Esophagus (tissue), 2 donors: Measurements from ENCODE around the gene SEMA3G. TPM values are rescaled to one million over a fixed set of nuclear protein-coding genes. Genes with fewer than 3 reads are reported as not detected.

Experiments used
- H3K27ac ChIP-seq, 2 donors: one replicate each; pipeline ENCODE4 v1.5.1; 2013; ENCODE audit warnings: low read depth in 2 of 2, mild to moderate bottlenecking in 2 of 2, inconsistent platforms in 1 of 2, low read length in 1 of 2, moderate library complexity in 1 of 2
- H3K27me3 ChIP-seq, 2 donors: one replicate each; pipeline ENCODE4 v1.6.1; 2013; ENCODE audit warnings: low read length in 2 of 2, control low read depth in 1 of 2, mild to moderate bottlenecking in 1 of 2; ENCODE audit not compliant: insufficient read depth in 2 of 2, control insufficient read depth in 1 of 2
- H3K36me3 ChIP-seq, 2 donors: one replicate each; pipeline ENCODE4 v1.6.1; 2013; ENCODE audit warnings: low read length in 1 of 2; ENCODE audit not compliant: control insufficient read depth in 2 of 2, insufficient read depth in 2 of 2
- H3K4me1 ChIP-seq, 2 donors: one replicate each; pipeline ENCODE4 v1.6.1; 2013; ENCODE audit warnings: low read length in 1 of 2; ENCODE audit not compliant: control insufficient read depth in 2 of 2, insufficient read depth in 2 of 2
- H3K4me3 ChIP-seq, 2 donors: one replicate each; pipeline ENCODE4 v1.5.1; 2013; ENCODE audit warnings: low read length in 2 of 2, mild to moderate bottlenecking in 2 of 2, low read depth in 1 of 2, moderate library complexity in 1 of 2
- H3K9me3 ChIP-seq, 2 donors: one replicate each; pipeline ENCODE4 v1.6.1; 2013; ENCODE audit warnings: mild to moderate bottlenecking in 2 of 2, low read depth in 1 of 2, low read length in 1 of 2, moderate library complexity in 1 of 2; ENCODE audit not compliant: control insufficient read depth in 2 of 2, insufficient read depth in 1 of 2
- WGBS, 2 donors: extraction: QIAGEN DNeasy Blood & Tissue Kit; methylation state at CpG; one replicate each; pipeline ENCODE4 v1.1.7; 2013; 5-methylcytosine and 5-hydroxymethylcytosine counted together
- polyA plus RNA-seq, 2 donors: library from polyadenylated mRNA; stranded (reverse); fragments of 200-250 nt; gene quantifications; one replicate each; pipeline ENCODE4 v1.2.3, GENCODE V29; 2013
- donor health status: healthy with polysubstance abuse.
- donor health status: Bipolar disorder and iron deficiency.

SEMA3G gene
- polyA plus RNA-seq, 2 donors = 1.3 to 1.7 TPM

DNA sequence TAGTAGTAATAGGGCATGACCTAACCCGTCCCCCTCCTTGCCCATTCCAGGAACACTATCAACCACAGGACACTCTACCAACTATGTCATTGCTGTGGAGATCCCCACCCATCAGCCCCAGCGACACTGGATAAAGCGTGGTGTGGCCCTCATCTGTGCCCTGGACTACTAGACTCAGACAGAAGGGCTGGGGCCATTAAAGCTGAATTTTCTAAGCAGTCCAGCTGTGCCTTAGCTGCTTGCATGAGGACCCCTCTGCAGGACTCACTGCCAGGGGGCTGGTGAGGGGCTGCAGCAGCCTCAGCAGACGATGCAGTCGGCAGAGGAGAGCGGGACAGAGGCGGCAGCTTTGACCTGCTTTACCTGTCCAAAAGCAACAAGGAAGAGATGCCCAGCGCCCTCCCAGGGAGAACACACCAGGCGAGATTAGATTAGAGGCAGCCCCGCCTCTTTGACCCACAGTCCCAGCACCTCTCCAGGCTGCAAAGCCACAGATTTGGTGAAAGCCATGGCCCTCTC lies 44.6 kb downstream of the SEMA3G start:
- H3K4me1 ChIP-seq = peaks cover 0 to 15% of the 10 kb centered on the region in 2 donors
- WGBS, 2 donors = 78 to 87% methylated on average over 10 of the region's 10 CpGs
- no peak overlapping the region for H3K27ac ChIP-seq
- H3K4me3 ChIP-seq = no peak overlapping the region
- peaks cover 13 to 41% of the 10 kb centered on the region in 2 donors for H3K36me3 ChIP-seq
- H3K27me3 ChIP-seq = no peaks in the 10 kb centered on the region
- no peaks in the 10 kb centered on the region for H3K9me3 ChIP-seq

GRCh38 chr3:52399593-52399992 lies 45.3 kb downstream of the SEMA3G start:
- Histone ChIP-seq H3K27me3 (no peaks in the 10 kb centered on the region), H3K4me1 (peaks cover 0 to 9% of the 10 kb centered on the region in 2 donors), H3K36me3 (peaks cover 13 to 41% of the 10 kb centered on the region in 2 donors), H3K4me3 (no peak overlapping the region), H3K27ac (no peak overlapping the region), H3K9me3 (no peaks in the 10 kb centered on the region)
- WGBS, 2 donors = 72 to 77% methylated on average over 6 of the region's 6 CpGs

DNA sequence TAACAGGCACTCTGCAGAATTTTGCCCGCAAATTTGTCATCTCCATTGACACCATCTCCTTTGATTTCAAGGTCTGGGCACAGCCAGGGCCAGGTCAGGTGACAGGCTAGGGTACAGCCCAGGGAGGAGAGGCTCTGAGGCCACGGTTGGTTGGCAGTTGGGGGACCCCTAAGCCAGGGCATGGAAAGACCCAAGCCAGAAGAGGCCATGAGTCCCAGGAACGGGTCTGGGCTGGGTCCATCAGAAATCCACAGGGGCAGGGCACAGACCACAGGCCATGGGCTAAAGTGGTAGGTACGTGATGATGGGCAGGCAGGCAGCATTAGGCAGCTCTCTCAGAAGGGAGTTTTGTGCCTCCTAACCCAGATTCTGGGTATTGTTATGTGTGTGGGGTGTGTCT lies 45.8 kb downstream of the SEMA3G start:
- H3K27ac ChIP-seq = no peak overlapping the region
- H3K9me3 ChIP-seq = no peaks in the 10 kb centered on the region
- peaks cover 0 to 6% of the 10 kb centered on the region in 2 donors for H3K4me1 ChIP-seq
- no peak overlapping the region for H3K4me3 ChIP-seq
- H3K27me3 ChIP-seq = no peaks in the 10 kb centered on the region
- WGBS, 2 donors = 90 to 94% methylated on average over 4 of the region's 4 CpGs
- peaks cover 13 to 37% of the 10 kb centered on the region in 2 donors for H3K36me3 ChIP-seq

DNA sequence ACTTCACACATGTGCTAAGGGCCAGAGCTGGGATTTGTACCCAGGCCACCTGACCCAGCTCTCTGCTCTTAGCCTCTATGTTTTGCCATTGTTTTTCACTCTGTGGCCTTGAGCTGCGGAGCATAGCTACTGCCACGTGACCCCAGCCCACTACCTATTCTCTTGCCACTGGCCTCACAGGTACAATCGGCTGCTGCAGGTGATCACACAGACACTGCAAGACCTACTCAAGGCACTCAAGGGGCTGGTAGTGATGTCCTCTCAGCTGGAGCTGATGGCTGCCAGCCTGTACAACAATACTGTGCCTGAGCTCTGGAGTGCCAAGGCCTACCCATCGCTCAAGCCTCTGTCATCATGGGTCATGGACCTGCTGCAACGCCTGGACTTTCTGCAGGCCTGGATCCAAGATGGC lies 46.2 kb downstream of the SEMA3G start:
- peaks cover 10 to 32% of the 10 kb centered on the region in 2 donors for H3K36me3 ChIP-seq
- 91% methylated on average over 5 of the region's 5 CpGs for WGBS, 2 donors
- no peaks in the 10 kb centered on the region for H3K27me3 ChIP-seq
- no peaks in the 10 kb centered on the region for H3K9me3 ChIP-seq
- peaks cover 0 to 4% of the 10 kb centered on the region in 2 donors for H3K4me1 ChIP-seq
- H3K4me3 ChIP-seq = no peak overlapping the region
- H3K27ac ChIP-seq = no peak overlapping the region

DNA sequence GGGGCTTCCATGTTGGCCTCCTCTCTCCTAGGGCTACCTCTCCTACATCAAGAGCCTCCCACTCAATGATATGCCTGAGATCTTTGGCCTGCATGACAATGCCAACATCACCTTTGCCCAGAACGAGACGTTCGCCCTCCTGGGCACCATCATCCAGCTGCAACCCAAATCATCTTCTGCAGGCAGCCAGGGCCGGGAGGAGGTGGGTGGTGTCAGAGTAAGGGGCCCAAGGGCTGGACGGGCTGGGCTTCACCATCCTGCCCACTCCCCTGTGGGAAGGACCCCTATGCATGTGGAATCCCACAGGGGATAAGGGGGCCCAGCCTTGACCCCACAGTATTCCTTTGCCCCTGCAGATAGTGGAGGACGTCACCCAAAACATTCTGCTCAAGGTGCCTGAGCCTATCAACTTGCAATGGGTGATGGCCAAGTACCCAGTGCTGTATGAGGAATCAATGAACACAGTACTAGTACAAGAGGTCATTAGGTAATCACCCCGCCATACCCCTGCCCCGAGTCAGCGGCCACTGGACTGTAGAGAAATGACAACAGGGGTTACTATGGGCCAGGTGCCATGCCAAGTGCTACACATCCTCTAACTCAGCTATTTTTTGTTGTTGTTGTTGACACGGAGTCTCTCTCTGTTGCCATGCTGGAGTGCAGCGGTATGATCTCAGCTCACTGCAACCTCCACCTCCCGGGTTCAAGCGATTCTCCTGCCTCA lies 47.1 kb downstream of the SEMA3G start:
- no peak overlapping the region for H3K27ac ChIP-seq
- H3K4me1 ChIP-seq = peaks cover 0 to 4% of the 10 kb centered on the region in 2 donors
- H3K4me3 ChIP-seq = no peak overlapping the region
- WGBS, 2 donors = 86% methylated on average over 13 of the region's 13 CpGs
- H3K9me3 ChIP-seq = no peaks in the 10 kb centered on the region
- no peaks in the 10 kb centered on the region for H3K27me3 ChIP-seq
- peaks cover 11 to 30% of the 10 kb centered on the region in 2 donors for H3K36me3 ChIP-seq

- WGBS, 2 donors = 82 to 88% methylated on average over 10 of the region's 10 CpGs
- H3K4me3 ChIP-seq = no peak overlapping the region
- H3K36me3 ChIP-seq = peaks cover 7 to 23% of the 10 kb centered on the region in 2 donors
- no peaks in the 10 kb centered on the region for H3K9me3 ChIP-seq
- no peak overlapping the region for H3K27ac ChIP-seq
- no peaks in the 10 kb centered on the region for H3K27me3 ChIP-seq
- peaks cover 0 to 4% of the 10 kb centered on the region in 2 donors for H3K4me1 ChIP-seq
These were observed 47.9 kb downstream of the SEMA3G start for GRCh38 chr3:52396907-52397591.

GRCh38 chr3:52396011-52396906 lies 48.6 kb downstream of the SEMA3G start:
- 90 to 92% methylated on average over 25 of the region's 25 CpGs for WGBS, 2 donors
- Histone ChIP-seq H3K9me3 (no peaks in the 10 kb centered on the region), H3K36me3 (peaks cover 4 to 19% of the 10 kb centered on the region in 2 donors), H3K4me3 (no peak overlapping the region), H3K4me1 (peaks cover 0 to 4% of the 10 kb centered on the region in 2 donors), H3K27me3 (no peaks in the 10 kb centered on the region), H3K27ac (no peak overlapping the region)

DNA sequence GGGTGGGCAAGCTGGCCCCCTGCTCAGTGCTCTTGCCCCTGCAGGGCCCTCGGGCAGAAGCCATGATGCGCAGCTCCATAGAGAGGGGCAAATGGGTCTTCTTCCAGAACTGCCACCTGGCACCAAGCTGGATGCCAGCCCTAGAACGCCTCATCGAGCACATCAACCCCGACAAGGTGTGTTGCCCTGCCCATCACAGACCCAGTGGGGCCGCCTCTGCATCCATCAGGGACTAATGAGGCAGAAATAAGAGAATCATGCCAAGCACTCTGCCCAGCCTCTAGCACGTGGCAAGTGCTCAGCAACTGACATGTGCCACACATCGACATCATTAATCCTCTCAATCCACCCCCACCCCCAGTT lies 49.4 kb downstream of the SEMA3G start:
- no peaks in the 10 kb centered on the region for H3K27me3 ChIP-seq
- H3K4me1 ChIP-seq = peaks cover 0 to 4% of the 10 kb centered on the region in 2 donors
- no peak overlapping the region for H3K4me3 ChIP-seq
- 64 to 75% methylated on average over 8 of the region's 8 CpGs for WGBS, 2 donors
- no peaks in the 10 kb centered on the region for H3K9me3 ChIP-seq
- no peak overlapping the region for H3K27ac ChIP-seq
- peaks cover 4 to 20% of the 10 kb centered on the region in 2 donors for H3K36me3 ChIP-seq
